A549 (cell line): ENCODE measurements around the gene SLC12A7.

ENCODE experiments used
- CBX8 ChIP-seq: fragments of 200-600 bp; sonication (generic); IDR thresholded peaks from 2 replicates; pipeline ENCODE4 v1.6.1; 2016
- CHD4 ChIP-seq: fragments of 200-600 bp; sonication (generic); IDR thresholded peaks from 2 replicates; pipeline ENCODE4 v1.6.1; 2016; ENCODE audit warnings: antibody characterized with exemption, mild to moderate bottlenecking, borderline replicate concordance
- JUN ChIP-seq, 2 experiments: fragments of >200 bp; sonication (Bioruptor Twin); formaldehyde crosslinking; IDR thresholded peaks; 2 replicates in 1 of 2; 3 replicates in 1 of 2; pipeline ENCODE4 v1.6.1; 2016 to 2017
- NR3C1 ChIP-seq: fragments of >200 bp; sonication (Bioruptor Twin); formaldehyde crosslinking; IDR thresholded peaks from 3 replicates; pipeline ENCODE4 v1.6.1; 2017
- POLR2A ChIP-seq: IDR thresholded peaks from 2 replicates; pipeline ENCODE4 v1.6.1; 2012; ENCODE audit warnings: mild to moderate bottlenecking, low read length
- RAD21 ChIP-seq, 2 experiments: fragments of >200 bp in 1 of 2; sonication (Bioruptor Twin) in 1 of 2; formaldehyde crosslinking in 1 of 2; IDR thresholded peaks in 1 of 2; conservative IDR thresholded peaks in 1 of 2; 2 replicates in 1 of 2; 3 replicates in 1 of 2; pipeline ENCODE4 v1.6.1; 2012 to 2018; ENCODE audit warnings: inconsistent platforms in 1 of 2
- RCOR1 ChIP-seq: fragments of 150-350 bp; IDR thresholded peaks from 2 replicates; pipeline ENCODE4 v1.6.1; 2014; ENCODE audit warnings: antibody characterized with exemption, low read length, low read depth
- REST ChIP-seq: fragments of 200-600 bp; sonication (generic); IDR thresholded peaks from 2 replicates; pipeline ENCODE4 v1.6.1; 2016; ENCODE audit warnings: antibody characterized with exemption, mild to moderate bottlenecking, moderate library complexity
- SMC3 ChIP-seq: fragments of >200 bp; sonication (Bioruptor Twin); formaldehyde crosslinking; IDR thresholded peaks from 3 replicates; pipeline ENCODE4 v1.6.1; 2018; ENCODE audit warnings: inconsistent platforms
- SREBF2 ChIP-seq: fragments of 450-650 bp; IDR thresholded peaks from 2 replicates; pipeline ENCODE4 v1.6.1; 2014; ENCODE audit warnings: mild to moderate bottlenecking, moderate library complexity
- TFCP2L1 ChIP-seq: fragments of 250-450 bp; sonication (Bioruptor Pico); IDR thresholded peaks from 2 replicates; pipeline ENCODE4 v1.5.0; 2021; ENCODE audit warnings: mild to moderate bottlenecking
- ZC3H11A ChIP-seq: fragments of 450-650 bp; IDR thresholded peaks from 2 replicates; pipeline ENCODE4 v1.6.1; 2014; ENCODE audit warnings: antibody characterized with exemption, mild to moderate bottlenecking
- ZNF302 ChIP-seq: fragments of 250-450 bp; sonication (Bioruptor Pico); IDR thresholded peaks from 2 replicates; pipeline ENCODE4 v1.9.0; 2021; ENCODE audit warnings: inconsistent platforms, mild to moderate bottlenecking, moderate library complexity
- TF ChIP-seq, protein P1 (sequence below): fragments of >200 bp; sonication (Bioruptor Twin); formaldehyde crosslinking; IDR thresholded peaks from 3 replicates; pipeline ENCODE4 v1.5.1; 2016

GRCh38 chr5:1034421-1034905 is 77.4 kb downstream of the SLC12A7 start:
- no peak for TF ChIP-seq SMC3
- TF ChIP-seq JUN (IDR thresholded peaks at IDR 0.05), result no peak
- no peak for TF ChIP-seq REST
- TF ChIP-seq, protein P1, sequence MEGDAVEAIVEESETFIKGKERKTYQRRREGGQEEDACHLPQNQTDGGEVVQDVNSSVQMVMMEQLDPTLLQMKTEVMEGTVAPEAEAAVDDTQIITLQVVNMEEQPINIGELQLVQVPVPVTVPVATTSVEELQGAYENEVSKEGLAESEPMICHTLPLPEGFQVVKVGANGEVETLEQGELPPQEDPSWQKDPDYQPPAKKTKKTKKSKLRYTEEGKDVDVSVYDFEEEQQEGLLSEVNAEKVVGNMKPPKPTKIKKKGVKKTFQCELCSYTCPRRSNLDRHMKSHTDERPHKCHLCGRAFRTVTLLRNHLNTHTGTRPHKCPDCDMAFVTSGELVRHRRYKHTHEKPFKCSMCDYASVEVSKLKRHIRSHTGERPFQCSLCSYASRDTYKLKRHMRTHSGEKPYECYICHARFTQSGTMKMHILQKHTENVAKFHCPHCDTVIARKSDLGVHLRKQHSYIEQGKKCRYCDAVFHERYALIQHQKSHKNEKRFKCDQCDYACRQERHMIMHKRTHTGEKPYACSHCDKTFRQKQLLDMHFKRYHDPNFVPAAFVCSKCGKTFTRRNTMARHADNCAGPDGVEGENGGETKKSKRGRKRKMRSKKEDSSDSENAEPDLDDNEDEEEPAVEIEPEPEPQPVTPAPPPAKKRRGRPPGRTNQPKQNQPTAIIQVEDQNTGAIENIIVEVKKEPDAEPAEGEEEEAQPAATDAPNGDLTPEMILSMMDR, result no peak
- no peak for TF ChIP-seq CHD4
- no peak for TF ChIP-seq CBX8
- TF ChIP-seq TFCP2L1, result no peak
- no peak for TF ChIP-seq POLR2A
- no peak for TF ChIP-seq RAD21 (conservative IDR thresholded peaks at IDR 0.05 in 1 of 2, IDR thresholded peaks at IDR 0.05 in 1 of 2)
- no peak for TF ChIP-seq ZNF302 (CRISPR knock-in tag)
- TF ChIP-seq RCOR1, result no peak
- TF ChIP-seq NR3C1, result no peak
- TF ChIP-seq ZC3H11A, result no peak
- no peak for TF ChIP-seq SREBF2
